ENCODE data around the gene KANSL1.

GRCh38 chr17:46028374-46028773 is 164.9 kb downstream of the KANSL1 start:
- TF ChIP-seq CTCF (IDR thresholded peaks at IDR 0.05): no peak
- TF ChIP-seq POLR2A (IDR thresholded peaks at IDR 0.05): no peak
- no peak for TF ChIP-seq POLR2AphosphoS5 (IDR thresholded peaks at IDR 0.05)
